Tibial nerve (tissue), 4 donors: Measurements from ENCODE around the gene INPP5A.

ENCODE experiments used
- EP300 ChIP-seq, 2 donors: sonication (generic); formaldehyde crosslinking; IDR thresholded peaks; one replicate each; pipeline ENCODE4 v1.6.1; 2017; ENCODE audit warnings: antibody characterized with exemption in 2 of 2, mild to moderate bottlenecking in 1 of 2
- TF ChIP-seq, protein P1 (sequence below), 5 experiments: fragments of 200-600 bp in 3 of 5; fragments of 450-650 bp in 2 of 5; sonication (generic) in 3 of 5; IDR thresholded peaks; one replicate each; pipeline ENCODE4 v1.5.1; 2016 to 2019; ENCODE audit warnings: antibody characterized with exemption in 5 of 5, mild to moderate bottlenecking in 3 of 5, moderate library complexity in 2 of 5

DNA sequence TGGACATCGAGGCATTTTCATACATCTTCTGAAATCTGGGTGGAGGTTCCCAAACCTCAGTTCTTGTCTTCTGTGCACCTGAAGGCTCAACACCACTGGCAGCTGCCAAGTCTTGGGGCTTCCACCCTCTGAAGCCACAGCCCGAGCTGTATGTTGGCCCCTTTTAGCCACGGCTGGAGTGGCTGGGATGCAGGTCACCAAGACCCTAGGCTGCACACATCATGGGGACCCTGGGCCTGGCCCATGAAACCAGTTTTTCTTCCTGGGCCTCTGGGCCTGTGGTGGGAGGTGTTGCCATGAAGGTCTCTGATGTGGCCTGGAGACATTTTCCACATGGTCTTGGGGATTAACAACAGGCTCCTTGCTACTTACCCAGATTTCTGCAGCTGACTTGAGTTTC is 62.1 kb downstream of the INPP5A start:
- no peak for TF ChIP-seq EP300 (IDR thresholded peaks at IDR 0.05)
- TF ChIP-seq, protein P1, sequence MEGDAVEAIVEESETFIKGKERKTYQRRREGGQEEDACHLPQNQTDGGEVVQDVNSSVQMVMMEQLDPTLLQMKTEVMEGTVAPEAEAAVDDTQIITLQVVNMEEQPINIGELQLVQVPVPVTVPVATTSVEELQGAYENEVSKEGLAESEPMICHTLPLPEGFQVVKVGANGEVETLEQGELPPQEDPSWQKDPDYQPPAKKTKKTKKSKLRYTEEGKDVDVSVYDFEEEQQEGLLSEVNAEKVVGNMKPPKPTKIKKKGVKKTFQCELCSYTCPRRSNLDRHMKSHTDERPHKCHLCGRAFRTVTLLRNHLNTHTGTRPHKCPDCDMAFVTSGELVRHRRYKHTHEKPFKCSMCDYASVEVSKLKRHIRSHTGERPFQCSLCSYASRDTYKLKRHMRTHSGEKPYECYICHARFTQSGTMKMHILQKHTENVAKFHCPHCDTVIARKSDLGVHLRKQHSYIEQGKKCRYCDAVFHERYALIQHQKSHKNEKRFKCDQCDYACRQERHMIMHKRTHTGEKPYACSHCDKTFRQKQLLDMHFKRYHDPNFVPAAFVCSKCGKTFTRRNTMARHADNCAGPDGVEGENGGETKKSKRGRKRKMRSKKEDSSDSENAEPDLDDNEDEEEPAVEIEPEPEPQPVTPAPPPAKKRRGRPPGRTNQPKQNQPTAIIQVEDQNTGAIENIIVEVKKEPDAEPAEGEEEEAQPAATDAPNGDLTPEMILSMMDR (IDR thresholded peaks at IDR 0.05), result no peak
